Mesenchymal stem cell (in vitro differentiated cells and primary cell): ENCODE data around the gene PYGB.

Source experiments
- DNase-seq: peaks from one replicate; pipeline ENCODE4 v3.0.0-alpha.2; 2013
- H2AFZ ChIP-seq: one replicate; pipeline ENCODE4 v1.6.1; 2013; ENCODE audit warnings: low read depth, mild to moderate bottlenecking, control low read depth, inconsistent platforms, low read length, moderate library complexity
- H2AK5ac ChIP-seq: 2 replicates; pipeline ENCODE4 v1.6.1; 2013; ENCODE audit warnings: low read length, moderate library complexity, mild to moderate bottlenecking, inconsistent platforms; ENCODE audit not compliant: severe bottlenecking
- H2BK120ac ChIP-seq: one replicate; pipeline ENCODE4 v1.6.1; 2013; ENCODE audit warnings: low read depth, mild to moderate bottlenecking, inconsistent platforms, low read length, moderate library complexity
- H2BK12ac ChIP-seq, 2 experiments: one replicate each; pipeline ENCODE4 v1.6.1; 2013; ENCODE audit warnings: inconsistent platforms in 2 of 2, low read length in 2 of 2, mild to moderate bottlenecking in 2 of 2, moderate library complexity in 2 of 2, control low read depth in 1 of 2
- H2BK15ac ChIP-seq: one replicate; pipeline ENCODE4 v1.6.1; 2013; ENCODE audit warnings: mild to moderate bottlenecking, low read depth, inconsistent platforms; ENCODE audit not compliant: poor library complexity, severe bottlenecking
- H2BK5ac ChIP-seq: 2 replicates; pipeline ENCODE4 v1.6.1; 2013; ENCODE audit warnings: low read depth, mild to moderate bottlenecking, low read length, control low read depth, inconsistent platforms; ENCODE audit not compliant: poor library complexity, severe bottlenecking
- H3K14ac ChIP-seq, 2 experiments: one replicate each; pipeline ENCODE4 v1.6.1; 2013; ENCODE audit warnings: inconsistent platforms in 2 of 2, low read length in 2 of 2, control low read depth in 1 of 2, mild to moderate bottlenecking in 1 of 2, moderate library complexity in 1 of 2
- H3K18ac ChIP-seq, 2 experiments: one replicate each; pipeline ENCODE4 v1.6.1; 2013; ENCODE audit warnings: inconsistent platforms in 2 of 2, low read length in 2 of 2, control low read depth in 1 of 2, low read depth in 1 of 2, mild to moderate bottlenecking in 1 of 2
- H3K23ac ChIP-seq, 2 experiments: one replicate each; pipeline ENCODE4 v1.6.1; 2013; ENCODE audit warnings: inconsistent platforms in 2 of 2, low read length in 2 of 2, mild to moderate bottlenecking in 2 of 2, moderate library complexity in 2 of 2, control low read depth in 1 of 2
- H3K27ac ChIP-seq: 2 replicates; pipeline ENCODE4 v1.5.1; 2013; ENCODE audit warnings: mild to moderate bottlenecking, moderate library complexity, low read length, control low read depth, inconsistent platforms; ENCODE audit not compliant: poor library complexity, severe bottlenecking
- H3K27me3 ChIP-seq, 2 experiments: 2 replicates each; pipeline versions ENCODE4 v1.6.1 to v1.7.0; 2013; ENCODE audit warnings: low read length in 2 of 2, mild to moderate bottlenecking in 2 of 2, moderate library complexity in 2 of 2, control low read depth in 1 of 2, inconsistent platforms in 1 of 2; ENCODE audit not compliant: control insufficient read depth in 1 of 2, insufficient read depth in 1 of 2
- H3K36me3 ChIP-seq, 2 experiments: 2 replicates each; pipeline versions ENCODE4 v1.6.1 to v1.7.0; 2013; ENCODE audit warnings: low read length in 2 of 2, control low read depth in 1 of 2, inconsistent platforms in 1 of 2, low read depth in 1 of 2, mild to moderate bottlenecking in 1 of 2; ENCODE audit not compliant: insufficient read depth in 2 of 2, control insufficient read depth in 1 of 2
- H3K4ac ChIP-seq, 2 experiments: one replicate each; pipeline ENCODE4 v1.6.1; 2013; ENCODE audit warnings: inconsistent platforms in 2 of 2, low read length in 2 of 2, mild to moderate bottlenecking in 2 of 2, moderate library complexity in 2 of 2, control low read depth in 1 of 2, low read depth in 1 of 2
- H3K4me1 ChIP-seq: 2 replicates; pipeline ENCODE4 v1.6.1; 2013; ENCODE audit warnings: low read depth, low read length, control low read depth; ENCODE audit not compliant: control insufficient read depth, insufficient read depth
- H3K4me2 ChIP-seq: 2 replicates; pipeline ENCODE4 v1.6.1; 2013; ENCODE audit warnings: low read length, mild to moderate bottlenecking, inconsistent platforms; ENCODE audit not compliant: poor library complexity, severe bottlenecking
- H3K4me3 ChIP-seq, 2 experiments: 2 replicates each; pipeline versions ENCODE4 v1.5.1 to v1.7.0; 2013; ENCODE audit warnings: low read length in 2 of 2, mild to moderate bottlenecking in 2 of 2, control low read depth in 1 of 2, low read depth in 1 of 2; ENCODE audit not compliant: insufficient read depth in 1 of 2
- H3K79me1 ChIP-seq: replicated peaks from 2 replicates; pipeline ENCODE4 v1.6.1; 2013; ENCODE audit warnings: mild to moderate bottlenecking, control low read depth, low read length, inconsistent platforms; ENCODE audit not compliant: poor library complexity, severe bottlenecking
- H3K9ac ChIP-seq: 2 replicates; pipeline ENCODE4 v1.7.0; 2013; ENCODE audit warnings: mild to moderate bottlenecking, low read length, moderate library complexity
- H3K9me3 ChIP-seq: 2 replicates; pipeline ENCODE4 v1.7.0; 2013; ENCODE audit warnings: mild to moderate bottlenecking, low read length; ENCODE audit not compliant: control insufficient read depth
- H4K8ac ChIP-seq: one replicate; pipeline ENCODE4 v1.6.1; 2013; ENCODE audit warnings: inconsistent platforms, mild to moderate bottlenecking, low read length, moderate library complexity
- H4K91ac ChIP-seq: one replicate; pipeline ENCODE4 v1.6.1; 2013; ENCODE audit warnings: mild to moderate bottlenecking, low read length, inconsistent platforms
- WGBS: methylation state at CpG from one replicate; pipeline ENCODE4 v1.1.7; 2013; ENCODE audit warnings: mixed read lengths; 5-methylcytosine and 5-hydroxymethylcytosine counted together

Gene PYGB

GRCh38 chr20:25250508-25250907 is 2.6 kb downstream of the PYGB start:
- no peaks in the 10 kb centered on the region for H3K27me3 ChIP-seq
- no peak overlapping the region for H4K91ac ChIP-seq
- 100% methylated on average over 1 of the region's 3 CpGs for WGBS
- peaks cover 37% of the 10 kb centered on the region for H3K4me1 ChIP-seq
- no peak overlapping the region for H2BK15ac ChIP-seq
- H3K4me2 ChIP-seq: peak overlapping the region; percentile 60
- no peak overlapping the region for H3K18ac ChIP-seq
- H3K27ac ChIP-seq: peak overlapping the region; percentile 0
- H3K9me3 ChIP-seq: no peaks in the 10 kb centered on the region
- H3K36me3 ChIP-seq: peaks cover 3 to 15% of the 10 kb centered on the region in 2 experiments
- H2BK12ac ChIP-seq: no peak overlapping the region
- H3K23ac ChIP-seq: no peak overlapping the region
- H2BK120ac ChIP-seq: no peak overlapping the region
- H2AK5ac ChIP-seq: no peak overlapping the region
- no peak overlapping the region for H2BK5ac ChIP-seq
- DNase-seq: no peak
- peak overlapping the region; percentile 13 for H3K9ac ChIP-seq
- peak overlapping the region in 1 of 2 experiments; percentile 85 for H3K4me3 ChIP-seq
- H4K8ac ChIP-seq: no peak overlapping the region
- H3K79me1 ChIP-seq: peaks cover 3% of the 10 kb centered on the region
- H2AFZ ChIP-seq: no peak overlapping the region
- H3K14ac ChIP-seq: no peak overlapping the region
- no peak overlapping the region for H3K4ac ChIP-seq

GRCh38 chr20:25251019-25251418 is 3.1 kb downstream of the PYGB start:
- Histone ChIP-seq H2AFZ (no peak overlapping the region), H4K91ac (no peak overlapping the region)

GRCh38 chr20:25251558-25251957 is 3.7 kb downstream of the PYGB start:
- no peak overlapping the region for H2BK12ac ChIP-seq
- WGBS: 97% methylated on average over 4 of the region's 4 CpGs
- H2BK5ac ChIP-seq: no peak overlapping the region
- H2BK120ac ChIP-seq: no peak overlapping the region
- no peak for DNase-seq
- H2AK5ac ChIP-seq: no peak overlapping the region
- no peak overlapping the region for H3K4ac ChIP-seq
- H2AFZ ChIP-seq: no peak overlapping the region
- H3K27me3 ChIP-seq: no peaks in the 10 kb centered on the region
- no peak overlapping the region for H4K91ac ChIP-seq
- no peak overlapping the region for H3K23ac ChIP-seq
- H3K4me2 ChIP-seq: peak overlapping the region; percentile 14
- peaks cover 4 to 15% of the 10 kb centered on the region in 2 experiments for H3K36me3 ChIP-seq
- peak overlapping the region; percentile 34 for H3K27ac ChIP-seq
- H2BK15ac ChIP-seq: no peak overlapping the region
- no peak overlapping the region for H3K9ac ChIP-seq
- peaks cover 3% of the 10 kb centered on the region for H3K79me1 ChIP-seq
- no peak overlapping the region for H4K8ac ChIP-seq
- H3K9me3 ChIP-seq: no peaks in the 10 kb centered on the region
- H3K4me3 ChIP-seq: no peak overlapping the region
- H3K18ac ChIP-seq: no peak overlapping the region
- H3K4me1 ChIP-seq: peaks cover 38% of the 10 kb centered on the region
- no peak overlapping the region for H3K14ac ChIP-seq

More at GRCh38 chr20:25251019-25251418, 3.1 kb downstream of the PYGB start:
- no peak for DNase-seq
- H2AK5ac ChIP-seq: no peak overlapping the region
- peak overlapping the region; percentile 8 for H3K4me2 ChIP-seq
- H3K79me1 ChIP-seq: peaks cover 3% of the 10 kb centered on the region
- no peak overlapping the region for H3K9ac ChIP-seq
- no peak overlapping the region for H2BK120ac ChIP-seq
- H3K4ac ChIP-seq: no peak overlapping the region
- H2BK15ac ChIP-seq: no peak overlapping the region
- no peak overlapping the region for H2BK12ac ChIP-seq
- H3K9me3 ChIP-seq: no peaks in the 10 kb centered on the region
- no peak overlapping the region for H3K18ac ChIP-seq
- peaks cover 4 to 15% of the 10 kb centered on the region in 2 experiments for H3K36me3 ChIP-seq
- no peak overlapping the region for H3K14ac ChIP-seq
- H2BK5ac ChIP-seq: no peak overlapping the region
- H3K27ac ChIP-seq: peak overlapping the region; percentile 21
- peaks cover 39% of the 10 kb centered on the region for H3K4me1 ChIP-seq
- 100% methylated on average over 9 of the region's 9 CpGs for WGBS
- no peak overlapping the region for H3K23ac ChIP-seq
- H3K4me3 ChIP-seq: peak overlapping the region in 1 of 2 experiments; percentile 85
- no peak overlapping the region for H4K8ac ChIP-seq
- H3K27me3 ChIP-seq: no peaks in the 10 kb centered on the region

- no peak overlapping the region for H2BK5ac ChIP-seq
- no peak overlapping the region for H4K8ac ChIP-seq
- no peak overlapping the region for H3K9ac ChIP-seq
- H4K91ac ChIP-seq: no peak overlapping the region
- peaks cover 4 to 20% of the 10 kb centered on the region in 2 experiments for H3K36me3 ChIP-seq
- no peak overlapping the region for H3K18ac ChIP-seq
- 87% methylated on average over 5 of the region's 6 CpGs for WGBS
- no peak overlapping the region for H3K23ac ChIP-seq
- H3K4me1 ChIP-seq: peaks cover 38% of the 10 kb centered on the region
- no peak overlapping the region for H3K14ac ChIP-seq
- no peaks in the 10 kb centered on the region for H3K27me3 ChIP-seq
- no peaks in the 10 kb centered on the region for H3K9me3 ChIP-seq
- peak overlapping the region; percentile 7 for H3K27ac ChIP-seq
- no peak overlapping the region for H3K4me2 ChIP-seq
- no peak overlapping the region for H2BK12ac ChIP-seq
- H2BK120ac ChIP-seq: no peak overlapping the region
- H3K4me3 ChIP-seq: no peak overlapping the region
- DNase-seq: no peak
- H3K79me1 ChIP-seq: no peaks in the 10 kb centered on the region
- no peak overlapping the region for H2AFZ ChIP-seq
- peak overlapping the region; percentile 12 for H2BK15ac ChIP-seq
- peak overlapping the region in 1 of 2 experiments; percentile 21 for H3K4ac ChIP-seq
- no peak overlapping the region for H2AK5ac ChIP-seq
Measured at GRCh38 chr20:25252230-25252651, 4.4 kb downstream of the PYGB start.
